ENCODE data around the gene PPARA.

Gene PPARA

DNA sequence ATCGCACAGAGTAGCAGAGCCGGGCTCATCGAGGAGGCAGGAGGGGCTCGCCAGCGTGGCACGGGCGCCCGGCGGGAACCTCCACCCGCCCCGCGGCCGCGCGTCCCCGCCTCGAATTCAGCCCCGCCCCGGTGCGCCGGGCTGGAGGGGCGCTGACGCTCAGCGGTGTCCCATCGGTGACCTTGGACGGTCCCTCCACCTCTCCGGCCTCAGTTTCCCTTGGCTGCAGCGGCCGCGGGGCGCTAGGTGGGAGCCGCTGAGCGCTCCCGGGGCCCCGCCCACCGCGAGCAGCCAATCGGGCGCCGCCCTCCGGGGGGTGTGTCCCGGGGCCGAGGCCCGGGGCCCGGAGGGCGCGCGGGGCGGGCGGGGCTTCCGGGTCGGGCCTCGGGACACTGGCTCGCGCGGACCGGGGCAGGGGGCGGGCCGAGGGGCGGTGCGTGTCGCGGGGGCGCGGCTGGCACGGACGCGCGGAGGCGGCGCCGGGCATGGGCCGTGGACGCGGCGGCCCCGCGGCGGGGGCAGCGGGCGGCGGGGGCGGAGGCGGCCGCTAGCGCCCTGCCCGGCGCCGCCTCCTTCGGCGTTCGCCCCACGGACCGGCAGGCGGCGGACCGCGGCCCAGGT is at the start of gene PPARA:
PPARA (plus strand) TSS at position 493 of the 621 bp plus-strand sequence. CDS start 47,858 bp downstream, outside the sequence.
- H3K27ac ChIP-seq = peak within 1 kb of the TSS; percentile 80
- TF ChIP-seq, protein P1, sequence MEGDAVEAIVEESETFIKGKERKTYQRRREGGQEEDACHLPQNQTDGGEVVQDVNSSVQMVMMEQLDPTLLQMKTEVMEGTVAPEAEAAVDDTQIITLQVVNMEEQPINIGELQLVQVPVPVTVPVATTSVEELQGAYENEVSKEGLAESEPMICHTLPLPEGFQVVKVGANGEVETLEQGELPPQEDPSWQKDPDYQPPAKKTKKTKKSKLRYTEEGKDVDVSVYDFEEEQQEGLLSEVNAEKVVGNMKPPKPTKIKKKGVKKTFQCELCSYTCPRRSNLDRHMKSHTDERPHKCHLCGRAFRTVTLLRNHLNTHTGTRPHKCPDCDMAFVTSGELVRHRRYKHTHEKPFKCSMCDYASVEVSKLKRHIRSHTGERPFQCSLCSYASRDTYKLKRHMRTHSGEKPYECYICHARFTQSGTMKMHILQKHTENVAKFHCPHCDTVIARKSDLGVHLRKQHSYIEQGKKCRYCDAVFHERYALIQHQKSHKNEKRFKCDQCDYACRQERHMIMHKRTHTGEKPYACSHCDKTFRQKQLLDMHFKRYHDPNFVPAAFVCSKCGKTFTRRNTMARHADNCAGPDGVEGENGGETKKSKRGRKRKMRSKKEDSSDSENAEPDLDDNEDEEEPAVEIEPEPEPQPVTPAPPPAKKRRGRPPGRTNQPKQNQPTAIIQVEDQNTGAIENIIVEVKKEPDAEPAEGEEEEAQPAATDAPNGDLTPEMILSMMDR (conservative IDR thresholded peaks at IDR 0.05) = no peak

DNA sequence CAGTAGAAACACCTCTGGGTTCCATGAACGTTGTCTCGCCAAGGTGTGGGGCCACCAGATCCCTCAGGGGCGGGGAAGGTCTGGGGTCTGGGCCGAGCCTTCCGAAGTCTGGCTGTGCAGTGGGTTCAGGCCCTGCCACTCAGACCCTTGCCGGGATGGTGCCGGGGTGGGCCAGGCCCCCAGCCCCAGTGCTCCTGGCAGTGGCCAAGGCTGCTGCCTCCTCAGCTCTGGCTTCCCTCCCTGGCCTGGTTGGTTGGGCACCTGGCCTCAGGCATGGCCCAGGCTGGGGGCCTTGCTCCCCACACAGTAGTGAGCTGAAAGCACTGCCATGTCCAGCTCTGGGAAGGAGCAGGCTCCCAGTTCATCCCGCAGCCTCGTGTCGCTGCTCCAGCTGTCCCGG is 48.2 kb upstream of the PPARA start:
- peak overlapping the region; percentile 16; the same call in 1 of the 2 replicates for H3K27ac ChIP-seq
- TF ChIP-seq, protein P1 (conservative IDR thresholded peaks at IDR 0.05) = no peak

DNA sequence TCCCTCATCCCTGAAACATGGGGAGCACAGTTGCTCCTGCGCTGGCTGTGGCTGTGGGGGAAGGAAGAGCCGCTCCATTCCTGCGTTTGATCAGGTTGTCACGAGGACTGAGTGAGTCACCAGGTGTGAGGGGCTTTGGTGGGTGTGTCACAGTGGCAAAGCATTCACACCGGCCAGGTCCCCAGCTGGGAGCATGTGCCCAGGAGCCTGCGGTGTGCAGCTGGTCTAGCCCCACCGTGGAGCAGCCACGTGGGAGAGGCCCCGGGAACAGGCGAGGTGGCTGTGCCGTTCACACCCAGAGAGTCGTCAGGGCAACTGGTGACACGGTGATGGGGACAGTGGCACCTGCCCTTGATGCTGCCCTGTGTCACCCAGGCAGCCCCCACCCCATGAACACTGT is 47.6 kb upstream of the PPARA start:
- TF ChIP-seq, protein P1 (conservative IDR thresholded peaks at IDR 0.05) = no peak
- H3K27ac ChIP-seq = peak overlapping the region; percentile 53; the same call in 1 of the 2 replicates

DNA sequence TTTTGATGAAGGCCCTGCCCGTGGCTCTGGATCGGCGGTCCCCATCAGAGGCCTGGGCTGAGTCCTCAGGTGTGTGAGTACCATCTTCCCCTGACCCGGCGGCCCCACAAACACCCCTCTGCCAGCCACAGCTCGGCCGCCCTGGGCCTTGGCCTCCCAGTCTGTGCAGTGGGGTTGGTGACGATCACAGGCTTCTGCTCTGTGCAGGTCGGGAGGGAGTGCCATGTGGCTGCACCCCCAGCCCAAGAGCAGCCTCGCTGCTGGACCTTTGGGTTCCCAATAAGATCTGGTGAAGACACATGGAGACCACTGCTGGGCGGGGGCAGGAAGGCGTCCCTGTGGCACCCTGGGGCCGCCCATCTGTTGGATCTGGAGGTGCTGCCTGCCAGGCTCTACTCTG is 47.1 kb upstream of the PPARA start:
- TF ChIP-seq, protein P1 (conservative IDR thresholded peaks at IDR 0.05) = no peak
- H3K27ac ChIP-seq = peak overlapping the region; percentile 53; the same call in 1 of the 2 replicates

DNA sequence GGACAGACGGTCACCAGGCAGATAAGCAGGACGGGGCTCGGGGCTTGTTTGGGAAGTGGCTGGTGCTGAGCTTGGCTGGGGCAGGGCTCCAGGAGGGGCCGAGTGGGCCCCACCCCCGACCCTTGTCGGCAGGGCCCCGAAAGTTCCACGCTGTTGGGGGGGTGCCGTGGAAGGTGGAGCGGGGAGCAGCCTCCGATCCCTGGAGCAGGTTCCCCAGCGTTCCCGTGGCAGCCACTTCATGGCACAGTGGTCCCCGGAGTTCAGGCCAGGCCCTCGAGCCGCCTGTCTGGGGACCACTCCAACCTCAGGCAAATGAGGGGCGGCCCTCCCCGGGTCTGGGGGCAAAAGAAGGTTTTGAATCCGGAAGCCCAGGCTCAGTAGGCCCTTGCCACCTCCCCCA is 46.7 kb upstream of the PPARA start:
- TF ChIP-seq, protein P1 (conservative IDR thresholded peaks at IDR 0.05) = no peak
- H3K27ac ChIP-seq = peak overlapping the region; percentile 53; the same call in 1 of the 2 replicates

DNA sequence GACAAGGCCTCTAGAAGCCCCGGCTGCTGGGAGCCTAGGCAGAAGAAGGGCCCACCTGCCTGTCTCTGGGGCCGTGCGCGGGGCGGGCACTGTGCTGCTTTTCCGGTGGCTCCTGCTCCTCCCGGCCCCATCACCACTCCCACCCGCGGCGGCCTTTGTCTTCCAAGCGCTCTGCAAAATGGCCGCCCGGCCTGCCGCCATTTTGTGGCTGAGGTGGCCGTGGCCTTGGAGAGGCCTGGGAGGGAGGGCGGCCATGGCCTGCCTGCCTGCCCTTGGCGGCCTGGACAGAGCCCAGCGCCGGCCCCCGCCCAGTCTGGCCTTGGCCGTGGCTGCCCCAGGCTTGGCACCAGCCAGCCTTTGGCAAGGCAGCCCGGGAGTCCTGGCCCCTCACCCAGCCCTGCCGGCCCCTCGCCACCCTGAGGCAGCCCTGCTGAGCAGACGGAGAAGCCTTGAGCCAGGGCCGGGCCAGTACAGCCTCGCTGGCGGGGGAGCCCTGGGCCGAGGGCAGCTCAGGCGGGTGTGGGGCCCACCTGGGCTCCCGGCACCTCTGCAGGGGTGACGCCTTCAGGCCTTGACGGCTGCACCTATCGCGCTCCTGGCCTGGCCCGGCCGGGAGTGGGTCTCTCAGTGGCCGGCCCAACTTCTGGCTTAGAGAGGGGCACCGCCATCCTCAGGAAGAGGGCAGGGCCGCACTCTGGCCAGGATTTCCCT is 46.0 kb upstream of the PPARA start:
- peak overlapping the region; percentile 53; the same call in 1 of the 2 replicates for H3K27ac ChIP-seq
- TF ChIP-seq, protein P1 (conservative IDR thresholded peaks at IDR 0.05) = no peak

DNA sequence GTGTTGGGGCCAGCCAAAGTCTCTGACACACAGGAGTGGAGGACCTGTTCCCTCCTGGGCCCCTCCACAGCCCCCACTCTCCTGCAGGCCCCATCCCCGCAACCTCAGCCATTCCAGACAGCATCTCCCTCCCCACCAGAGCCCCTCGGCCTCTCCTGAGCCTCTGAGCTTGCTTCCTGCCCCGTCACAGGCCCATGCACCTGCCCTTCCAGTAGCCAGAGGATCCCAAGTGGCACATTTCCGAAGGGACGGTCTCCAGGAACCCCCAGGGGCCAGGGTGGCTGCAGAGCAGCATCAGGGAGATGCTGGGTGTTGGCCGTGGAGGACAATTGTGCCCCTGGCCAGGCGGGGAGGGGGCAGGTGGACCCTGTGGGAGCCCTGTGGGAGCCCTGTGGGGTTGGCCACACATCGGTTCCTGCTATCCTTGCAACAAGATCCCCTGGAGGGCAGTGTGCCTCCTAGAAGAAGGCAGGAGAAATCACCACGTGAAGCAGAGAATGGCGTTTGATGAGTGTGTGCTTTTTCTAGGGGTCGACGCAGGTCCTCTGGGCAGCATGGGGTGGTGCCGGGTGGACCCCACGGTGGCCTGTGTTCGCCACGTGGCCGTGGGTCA is 45.3 kb upstream of the PPARA start:
- H3K27ac ChIP-seq = peak overlapping the region; percentile 53; the same call in 1 of the 2 replicates
- TF ChIP-seq, protein P1 (conservative IDR thresholded peaks at IDR 0.05) = no peak
